CD14-positive monocyte (primary cell): ENCODE results near the gene STUB1. TPM values are rescaled to one million over a fixed set of nuclear protein-coding genes. Genes with fewer than 3 reads are reported as not detected.

Experiments used
- DNase-seq, 3 donors: peaks; one replicate each; pipeline ENCODE4 v3.0.0-alpha.2; 2011 to 2022
- H2AFZ ChIP-seq: 2 replicates; pipeline ENCODE4 v1.6.0; 2012; ENCODE audit warnings: mild to moderate bottlenecking, low read depth, low read length, inconsistent platforms; ENCODE audit not compliant: insufficient read depth, poor library complexity, severe bottlenecking
- H3K27ac ChIP-seq, 2 donors: 1 replicate in 1 of 2; 2 replicates in 1 of 2; pipeline ENCODE4 v1.5.1; 2012 to 2013; ENCODE audit warnings: low read length in 2 of 2, control low read depth in 1 of 2, inconsistent platforms in 1 of 2, low read depth in 1 of 2, mild to moderate bottlenecking in 1 of 2
- H3K27me3 ChIP-seq, 2 donors: one replicate each; pipeline versions ENCODE4 v1.6.0 to v1.6.1; 2011 to 2013; ENCODE audit warnings: low read length in 2 of 2; ENCODE audit not compliant: control insufficient read depth in 2 of 2, insufficient read depth in 2 of 2
- H3K36me3 ChIP-seq, 2 donors: replicated peaks in 1 of 2; 1 replicate in 1 of 2; 2 replicates in 1 of 2; pipeline versions ENCODE4 v1.5.1 to v1.6.1; 2012 to 2013; ENCODE audit warnings: low read length in 2 of 2, control low read depth in 1 of 2, inconsistent platforms in 1 of 2, mild to moderate bottlenecking in 1 of 2; ENCODE audit not compliant: insufficient read depth in 2 of 2, control insufficient read depth in 1 of 2
- H3K4me1 ChIP-seq, 2 donors: 1 replicate in 1 of 2; 2 replicates in 1 of 2; pipeline versions ENCODE4 v1.5.1 to v1.6.1; 2012 to 2013; ENCODE audit warnings: low read length in 2 of 2, control low read depth in 1 of 2, inconsistent platforms in 1 of 2, mild to moderate bottlenecking in 1 of 2, moderate library complexity in 1 of 2; ENCODE audit not compliant: insufficient read depth in 2 of 2, control insufficient read depth in 1 of 2
- H3K4me2 ChIP-seq: replicated peaks from 2 replicates; pipeline ENCODE3; 2012; ENCODE audit warnings: low read length, moderate library complexity, mild to moderate bottlenecking; ENCODE audit not compliant: poor library complexity, severe bottlenecking; ENCODE audit errors: extremely low read depth
- H3K4me3 ChIP-seq, 3 experiments: fragments of 200-600 bp in 1 of 3; sonication (generic) in 1 of 3; replicated peaks in 1 of 3; 1 replicate in 2 of 3; 2 replicates in 1 of 3; pipeline ENCODE4 v1.5.1; 2011 to 2013; ENCODE audit warnings: low read length in 3 of 3, mild to moderate bottlenecking in 3 of 3, control low read depth in 2 of 3, low read depth in 2 of 3, inconsistent platforms in 1 of 3, moderate library complexity in 1 of 3
- H3K79me2 ChIP-seq: 2 replicates; pipeline ENCODE4 v1.6.0; 2012; ENCODE audit warnings: mild to moderate bottlenecking, control low read depth, inconsistent platforms, low read length, moderate library complexity; ENCODE audit not compliant: insufficient read depth
- H3K9ac ChIP-seq: 2 replicates; pipeline ENCODE4 v1.6.0; 2017; ENCODE audit warnings: low read length, mild to moderate bottlenecking; ENCODE audit not compliant: insufficient read depth, poor library complexity, severe bottlenecking
- H3K9me3 ChIP-seq, 2 donors: replicated peaks in 1 of 2; 1 replicate in 1 of 2; 2 replicates in 1 of 2; pipeline versions ENCODE4 v1.5.1 to v1.6.1; 2012 to 2013; ENCODE audit warnings: low read length in 2 of 2, control low read depth in 1 of 2; ENCODE audit not compliant: control insufficient read depth in 1 of 2, insufficient read depth in 1 of 2
- H4K20me1 ChIP-seq: 2 replicates; pipeline ENCODE4 v1.6.0; 2012; ENCODE audit warnings: mild to moderate bottlenecking, low read length, control low read depth, moderate library complexity; ENCODE audit not compliant: insufficient read depth
- H3K27ac Mint-ChIP-seq, 7 donors: one replicate each; pipeline ENCODE4 v1.8.0; 2020; ENCODE audit warnings: mild to moderate bottlenecking in 7 of 7, mixed read lengths in 7 of 7, moderate library complexity in 6 of 7, inconsistent platforms in 2 of 7
- H3K27me3 Mint-ChIP-seq, 3 donors: one replicate each; pipeline ENCODE4 v1.8.0; 2021 to 2022; ENCODE audit warnings: low read depth in 3 of 3, mild to moderate bottlenecking in 3 of 3, mixed read lengths in 3 of 3, moderate library complexity in 3 of 3, inconsistent platforms in 1 of 3
- H3K36me3 Mint-ChIP-seq, 2 donors: one replicate each; pipeline ENCODE4 v1.8.0; 2020; ENCODE audit warnings: mixed read lengths in 2 of 2, inconsistent platforms in 1 of 2, mild to moderate bottlenecking in 1 of 2
- H3K4me1 Mint-ChIP-seq: one replicate; pipeline ENCODE4 v1.8.0; 2020; ENCODE audit warnings: mild to moderate bottlenecking, mixed read lengths
- H3K4me3 Mint-ChIP-seq, 2 donors: one replicate each; pipeline ENCODE4 v1.8.0; 2020; ENCODE audit warnings: mild to moderate bottlenecking in 2 of 2, mixed read lengths in 2 of 2, moderate library complexity in 1 of 2
- H3K9me3 Mint-ChIP-seq, 7 donors: one replicate each; pipeline ENCODE4 v1.8.0; 2020 to 2022; ENCODE audit warnings: mixed read lengths in 7 of 7, mild to moderate bottlenecking in 6 of 7, moderate library complexity in 6 of 7, inconsistent platforms in 2 of 7
- WGBS: methylation state at CpG from one replicate; pipeline ENCODE4 v1.1.5; 2013; ENCODE audit warnings: missing lambda C conversion rate; ENCODE audit not compliant: insufficient coverage; 5-methylcytosine and 5-hydroxymethylcytosine counted together
- intact Hi-C, 2 donors: fragments of 100-400 bp; cut with micrococcal nuclease; formaldehyde crosslinking; loops; one replicate each; pipeline versions ENCODE4 v1.15.0 to v1.15.1; 2023
- polyA plus RNA-seq, 3 donors: library from polyadenylated mRNA; depleted of rRNA in 1 of 3; unstranded in 2 of 3; stranded (reverse) in 1 of 3; fragments of 300-500 nt in 2 of 3; fragments of >200 nt in 1 of 3; fragmentation: Illumina TruSeq in 2 of 3; gene quantifications; 1 replicate in 2 of 3; 2 replicates in 1 of 3; pipeline ENCODE4 v1.2.3, GENCODE V29; 2012 to 2021
- TF ChIP-seq, protein P1 (sequence below): fragments of 200-600 bp; IDR thresholded peaks from one replicate; pipeline ENCODE4 v1.8.0; 2022; ENCODE audit warnings: antibody characterized with exemption, mild to moderate bottlenecking

The STUB1 gene
- polyA plus RNA-seq, 3 donors, result 83.3 to 108 (median 106) TPM

DNA sequence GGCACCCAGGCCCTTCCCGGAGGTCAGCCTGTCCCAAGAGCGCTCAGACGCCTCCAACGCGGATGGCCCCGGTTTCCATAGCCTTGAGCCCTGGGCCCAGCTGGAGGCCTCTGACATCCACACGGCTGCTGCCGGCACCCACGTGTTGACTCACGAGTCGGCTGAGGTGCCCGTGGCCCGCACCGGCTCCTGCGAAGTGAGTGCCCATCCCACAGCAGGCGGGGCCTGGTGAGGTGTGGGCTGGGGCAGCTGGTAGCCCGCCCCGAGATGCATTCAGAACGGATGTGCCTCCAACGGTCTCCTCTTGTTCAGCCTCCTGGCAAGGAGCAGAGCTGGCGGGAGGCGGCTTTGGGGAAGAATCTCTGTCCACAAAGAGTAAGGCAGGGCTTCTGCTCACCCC lies 28.4 kb upstream of the STUB1 start:
- 92% methylated on average over 21 of the region's 22 CpGs for WGBS
- no peaks in the 10 kb centered on the region for H3K9me3 Mint-ChIP-seq

DNA sequence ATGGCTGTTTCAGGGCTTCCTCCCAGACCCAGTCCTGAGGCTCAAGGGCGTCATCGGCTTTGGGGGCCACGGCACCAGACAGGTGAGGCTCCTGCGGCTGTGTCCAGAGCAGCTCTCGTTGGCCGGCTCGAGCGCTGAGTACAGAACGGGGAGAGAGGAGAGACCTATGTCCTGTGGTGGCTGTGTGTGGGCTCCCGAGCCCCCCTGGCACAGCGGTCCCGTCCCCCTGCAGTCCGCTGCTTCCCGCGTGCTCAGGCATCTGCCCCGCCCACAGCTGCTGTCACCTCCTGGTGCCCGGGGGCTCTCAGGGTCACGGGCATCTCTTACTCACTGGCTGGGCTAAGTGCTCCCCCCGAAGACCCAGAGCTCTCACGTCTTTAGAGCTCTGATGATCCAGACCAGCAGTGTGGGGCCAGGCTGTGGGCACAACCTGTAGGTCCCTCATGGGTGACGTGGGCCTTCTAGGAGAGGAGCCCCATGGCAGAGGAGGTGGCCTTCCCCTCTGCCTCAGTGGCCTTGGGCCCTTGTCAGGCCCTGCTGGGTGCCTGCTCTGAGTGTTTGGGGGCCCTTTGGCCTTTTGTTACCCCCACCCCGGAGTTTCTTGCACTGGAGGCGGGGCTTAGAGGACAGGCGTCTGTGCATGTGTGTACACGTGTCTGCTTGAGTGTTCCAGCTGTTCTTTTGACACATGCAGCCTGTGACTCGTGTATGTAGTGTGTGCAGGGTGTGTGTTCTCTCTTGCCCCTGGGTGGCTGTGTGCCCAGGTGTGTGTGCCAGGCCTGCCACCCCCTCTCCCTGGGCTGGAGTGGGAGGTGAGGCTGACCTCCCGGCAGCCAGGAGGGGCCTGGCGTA lies 27.5 kb upstream of the STUB1 start:
- peaks cover 0 to 9% of the 10 kb centered on the region in 2 donors for H3K36me3 Mint-ChIP-seq
- TF ChIP-seq, protein P1, sequence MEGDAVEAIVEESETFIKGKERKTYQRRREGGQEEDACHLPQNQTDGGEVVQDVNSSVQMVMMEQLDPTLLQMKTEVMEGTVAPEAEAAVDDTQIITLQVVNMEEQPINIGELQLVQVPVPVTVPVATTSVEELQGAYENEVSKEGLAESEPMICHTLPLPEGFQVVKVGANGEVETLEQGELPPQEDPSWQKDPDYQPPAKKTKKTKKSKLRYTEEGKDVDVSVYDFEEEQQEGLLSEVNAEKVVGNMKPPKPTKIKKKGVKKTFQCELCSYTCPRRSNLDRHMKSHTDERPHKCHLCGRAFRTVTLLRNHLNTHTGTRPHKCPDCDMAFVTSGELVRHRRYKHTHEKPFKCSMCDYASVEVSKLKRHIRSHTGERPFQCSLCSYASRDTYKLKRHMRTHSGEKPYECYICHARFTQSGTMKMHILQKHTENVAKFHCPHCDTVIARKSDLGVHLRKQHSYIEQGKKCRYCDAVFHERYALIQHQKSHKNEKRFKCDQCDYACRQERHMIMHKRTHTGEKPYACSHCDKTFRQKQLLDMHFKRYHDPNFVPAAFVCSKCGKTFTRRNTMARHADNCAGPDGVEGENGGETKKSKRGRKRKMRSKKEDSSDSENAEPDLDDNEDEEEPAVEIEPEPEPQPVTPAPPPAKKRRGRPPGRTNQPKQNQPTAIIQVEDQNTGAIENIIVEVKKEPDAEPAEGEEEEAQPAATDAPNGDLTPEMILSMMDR, result no peak
- Histone ChIP-seq H3K27me3 (no peaks in the 10 kb centered on the region), H3K36me3 (no peaks in the 10 kb centered on the region), H4K20me1 (peaks cover 6% of the 10 kb centered on the region), H3K9me3 (no peaks in the 10 kb centered on the region), H3K9ac (no peak overlapping the region), H3K27ac (no peak overlapping the region), H2AFZ (no peak overlapping the region), H3K4me2 (no peak overlapping the region), H3K79me2 (no peaks in the 10 kb centered on the region), H3K4me3 (no peak overlapping the region), H3K4me1 (peaks cover 16 to 29% of the 10 kb centered on the region in 2 donors)
- WGBS, result 93% methylated on average over 27 of the region's 28 CpGs
- DNase-seq, result no peak
- H3K27me3 Mint-ChIP-seq, result peaks cover 0 to 3% (median 2%) of the 10 kb centered on the region in 3 donors
- H3K4me1 Mint-ChIP-seq, result peaks cover 14% of the 10 kb centered on the region
- intact Hi-C loops, result loop anchor here in 1 of 2 donors (5.0 kb wide), 1 partner anchor 70 kb away; no protein-coding TSS in a partner anchor
- H3K4me3 Mint-ChIP-seq, result no peak overlapping the region
- no peaks in the 10 kb centered on the region for H3K9me3 Mint-ChIP-seq
- peak overlapping the region in 1 of 7 donors; percentile 57 for H3K27ac Mint-ChIP-seq

More for the DNA sequence above, 28.4 kb upstream of the STUB1 start:
- peaks cover 0 to 3% (median 2%) of the 10 kb centered on the region in 3 donors for H3K27me3 Mint-ChIP-seq
- Histone ChIP-seq H2AFZ (no peak overlapping the region), H4K20me1 (peaks cover 14% of the 10 kb centered on the region), H3K27ac (no peak overlapping the region), H3K9ac (no peak overlapping the region), H3K36me3 (no peaks in the 10 kb centered on the region), H3K4me2 (no peak overlapping the region), H3K79me2 (peaks cover 2% of the 10 kb centered on the region), H3K27me3 (no peaks in the 10 kb centered on the region), H3K4me3 (no peak overlapping the region), H3K4me1 (peaks cover 18 to 33% of the 10 kb centered on the region in 2 donors), H3K9me3 (no peaks in the 10 kb centered on the region)
- peaks cover 19% of the 10 kb centered on the region for H3K4me1 Mint-ChIP-seq
- H3K27ac Mint-ChIP-seq, result no peak overlapping the region
- no peak for DNase-seq
- intact Hi-C loops, result loop anchor here in 1 of 2 donors (5.0 kb wide), 1 partner anchor 70 kb away; no protein-coding TSS in a partner anchor
- H3K4me3 Mint-ChIP-seq, result no peak overlapping the region
- peaks cover 0 to 15% of the 10 kb centered on the region in 2 donors for H3K36me3 Mint-ChIP-seq
- TF ChIP-seq, protein P1, result no peak
